Measurements from ENCODE around the gene CFAP47.

Gene CFAP47

DNA sequence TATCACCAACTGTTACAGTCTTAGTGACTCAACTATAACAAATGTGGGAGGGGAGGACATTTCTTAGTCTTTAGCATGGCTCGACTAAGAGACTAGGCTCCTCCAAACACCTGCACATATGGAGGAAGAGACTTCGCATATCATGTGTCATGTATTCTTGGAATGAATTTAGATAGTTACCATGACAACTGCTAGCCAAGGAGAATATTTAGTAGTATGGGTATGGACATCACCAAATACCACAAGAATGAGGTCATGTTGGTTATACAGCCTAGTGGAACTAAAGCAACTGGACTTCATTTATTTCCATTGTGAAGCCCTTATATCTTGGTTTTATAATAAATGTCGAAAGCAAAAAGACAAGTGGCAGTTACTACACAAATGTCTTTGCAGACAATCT is 512.3 kb downstream of the CFAP47 start:
- Histone ChIP-seq H3K27ac (ENCODE audit: low read length) (no peak overlapping the region), H3K79me2 (ENCODE audit: low read length) (no peaks in the 10 kb centered on the region), H4K20me1 (ENCODE audit: insufficient read depth, low read length) (no peaks in the 10 kb centered on the region), H3K9me2 (replicated peaks; ENCODE audit: insufficient read depth, low read length) (no peaks in the 10 kb centered on the region), H2AFZ (ENCODE audit: low read length) (no peak overlapping the region), H3K9ac (ENCODE audit: low read length) (no peak overlapping the region), H3K4me3 (ENCODE audit: low read length) (no peak overlapping the region), H3K36me3 (replicated peaks; ENCODE audit: insufficient read depth, low read length) (no peaks in the 10 kb centered on the region), H3F3A (ENCODE audit: insufficient read depth, low read length) (no peaks in the 10 kb centered on the region), H3K9me3 (replicated peaks; ENCODE audit: insufficient read depth, low read length) (no peaks in the 10 kb centered on the region), H3K27me3 (replicated peaks; ENCODE audit: insufficient read depth, low read length) (no peaks in the 10 kb centered on the region), H3K4me1 (ENCODE audit: low read length) (no peaks in the 10 kb centered on the region), H3K4me2 (ENCODE audit: low read depth, low read length) (no peak overlapping the region)
- no peak for DNase-seq
- TF ChIP-seq, protein P1, sequence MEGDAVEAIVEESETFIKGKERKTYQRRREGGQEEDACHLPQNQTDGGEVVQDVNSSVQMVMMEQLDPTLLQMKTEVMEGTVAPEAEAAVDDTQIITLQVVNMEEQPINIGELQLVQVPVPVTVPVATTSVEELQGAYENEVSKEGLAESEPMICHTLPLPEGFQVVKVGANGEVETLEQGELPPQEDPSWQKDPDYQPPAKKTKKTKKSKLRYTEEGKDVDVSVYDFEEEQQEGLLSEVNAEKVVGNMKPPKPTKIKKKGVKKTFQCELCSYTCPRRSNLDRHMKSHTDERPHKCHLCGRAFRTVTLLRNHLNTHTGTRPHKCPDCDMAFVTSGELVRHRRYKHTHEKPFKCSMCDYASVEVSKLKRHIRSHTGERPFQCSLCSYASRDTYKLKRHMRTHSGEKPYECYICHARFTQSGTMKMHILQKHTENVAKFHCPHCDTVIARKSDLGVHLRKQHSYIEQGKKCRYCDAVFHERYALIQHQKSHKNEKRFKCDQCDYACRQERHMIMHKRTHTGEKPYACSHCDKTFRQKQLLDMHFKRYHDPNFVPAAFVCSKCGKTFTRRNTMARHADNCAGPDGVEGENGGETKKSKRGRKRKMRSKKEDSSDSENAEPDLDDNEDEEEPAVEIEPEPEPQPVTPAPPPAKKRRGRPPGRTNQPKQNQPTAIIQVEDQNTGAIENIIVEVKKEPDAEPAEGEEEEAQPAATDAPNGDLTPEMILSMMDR (IDR thresholded peaks at IDR 0.05; ENCODE audit: low read length) = no peak
- no peak for TF ChIP-seq EZH2phosphoT487 (IDR thresholded peaks at IDR 0.05; ENCODE audit: low read length)
- no peak for TF ChIP-seq EZH2 (optimal IDR thresholded peaks at IDR 0.05; ENCODE audit: low read depth, low read length)

DNA sequence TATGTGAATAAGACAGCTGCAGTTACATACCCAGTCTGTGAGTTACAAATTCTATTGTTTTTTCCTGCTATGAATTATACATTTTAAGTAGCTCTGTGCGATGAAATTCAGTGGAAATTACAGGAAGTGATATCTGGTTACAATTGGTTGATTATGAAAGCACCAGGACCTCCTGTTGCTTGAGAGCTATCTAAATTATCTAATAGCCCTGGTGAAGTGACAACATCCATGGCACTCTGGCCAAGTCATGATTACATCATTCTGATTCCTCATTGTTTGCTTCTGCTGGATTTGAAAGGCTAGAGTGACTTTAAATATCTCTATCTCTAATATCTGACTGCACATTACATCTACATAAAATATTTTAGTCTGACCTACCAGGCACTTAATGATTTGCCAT is 515.0 kb downstream of the CFAP47 start:
- no peaks in the 10 kb centered on the region for H3K36me3 ChIP-seq (replicated peaks; ENCODE audit: insufficient read depth, low read length)
- no peaks in the 10 kb centered on the region for H3K4me1 ChIP-seq (ENCODE audit: low read length)
- no peak for DNase-seq
- H3K9me2 ChIP-seq (replicated peaks; ENCODE audit: insufficient read depth, low read length) = no peaks in the 10 kb centered on the region
- no peak overlapping the region for H3K4me2 ChIP-seq (ENCODE audit: low read depth, low read length)
- H3K9ac ChIP-seq (ENCODE audit: low read length) = no peak overlapping the region
- TF ChIP-seq, protein P1 (IDR thresholded peaks at IDR 0.05; ENCODE audit: low read length) = no peak
- TF ChIP-seq EZH2 (optimal IDR thresholded peaks at IDR 0.05; ENCODE audit: low read depth, low read length) = no peak
- TF ChIP-seq EZH2phosphoT487 (IDR thresholded peaks at IDR 0.05; ENCODE audit: low read length) = no peak
- no peaks in the 10 kb centered on the region for H3K9me3 ChIP-seq (replicated peaks; ENCODE audit: insufficient read depth, low read length)
- H3K79me2 ChIP-seq (ENCODE audit: low read length) = no peaks in the 10 kb centered on the region
- no peak overlapping the region for H3K27ac ChIP-seq (ENCODE audit: low read length)
- H3K4me3 ChIP-seq (ENCODE audit: low read length) = no peak overlapping the region
- no peak overlapping the region for H2AFZ ChIP-seq (ENCODE audit: low read length)
- H3F3A ChIP-seq (ENCODE audit: insufficient read depth, low read length) = no peaks in the 10 kb centered on the region
- H3K27me3 ChIP-seq (replicated peaks; ENCODE audit: insufficient read depth, low read length) = no peaks in the 10 kb centered on the region
- no peaks in the 10 kb centered on the region for H4K20me1 ChIP-seq (ENCODE audit: insufficient read depth, low read length)
